Stomach (tissue), 4 donors: Measurements from ENCODE around the gene KRTAP12-2.

Experiments
- CTCF ChIP-seq, 7 experiments: fragments of 450-650 bp in 4 of 7; fragments of 200-600 bp in 3 of 7; sonication (generic) in 3 of 7; IDR thresholded peaks; one replicate each; pipeline ENCODE4 v1.5.1; 2016 to 2019; ENCODE audit warnings: antibody characterized with exemption in 7 of 7, control low read depth in 2 of 7, mild to moderate bottlenecking in 1 of 7
- EP300 ChIP-seq: sonication (generic); formaldehyde crosslinking; IDR thresholded peaks from one replicate; pipeline ENCODE4 v1.6.1; 2017; ENCODE audit warnings: antibody characterized with exemption

GRCh38 chr21:44702111-44702972 lies 35.6 kb upstream of the KRTAP12-2 start:
- TF ChIP-seq CTCF (IDR thresholded peaks at IDR 0.05) (no peak), EP300 (no peak)
